ENCODE measurements around the gene OVOL1.

The OVOL1 gene

GRCh38 chr11:65780770-65781151 is 6.1 kb upstream of the OVOL1 start, which contains the start of gene AP5B1:
Gene AP5B1, minus strand, starts transcription at chr11:65780976. Its CDS starts 385 bp downstream, at chr11:65780591.
- no peaks in the 10 kb centered on the region for H3K4me1 ChIP-seq (ENCODE audit: insufficient read depth, low read length)
- peaks cover 3% of the 10 kb centered on the region for H3K36me3 ChIP-seq (ENCODE audit: insufficient read depth, low read length)
- H3K4me3 ChIP-seq (ENCODE audit: low read length) = peak within 1 kb of the TSS; percentile 49
- H2AFZ ChIP-seq (ENCODE audit: low read depth, low read length) = peak within 1 kb of the TSS; percentile 94
- H3K27me3 ChIP-seq (ENCODE audit: insufficient read depth, low read length) = peaks cover 33% of the 10 kb centered on the region
- H3K9me3 ChIP-seq (ENCODE audit: low read length) = no peaks in the 10 kb centered on the region

- Histone ChIP-seq H3K9me3 (ENCODE audit: low read length) (no peaks in the 10 kb centered on the region), H2AFZ (ENCODE audit: low read depth, low read length) (peak overlapping the region; percentile 48), H3K36me3 (ENCODE audit: insufficient read depth, low read length) (peaks cover 3% of the 10 kb centered on the region), H3K4me3 (ENCODE audit: low read length) (peak overlapping the region; percentile 49), H3K27me3 (ENCODE audit: insufficient read depth, low read length) (peaks cover 39% of the 10 kb centered on the region), H3K4me1 (ENCODE audit: insufficient read depth, low read length) (no peaks in the 10 kb centered on the region)
Observed at GRCh38 chr11:65781152-65781961, 5.5 kb upstream of the OVOL1 start.

GRCh38 chr11:65781962-65782815 is 4.7 kb upstream of the OVOL1 start:
- peaks cover 1% of the 10 kb centered on the region for H3K36me3 ChIP-seq (ENCODE audit: insufficient read depth, low read length)
- H3K4me3 ChIP-seq (ENCODE audit: low read length) = no peak overlapping the region
- no peaks in the 10 kb centered on the region for H3K9me3 ChIP-seq (ENCODE audit: low read length)
- H2AFZ ChIP-seq (ENCODE audit: low read depth, low read length) = no peak overlapping the region
- H3K4me1 ChIP-seq (ENCODE audit: insufficient read depth, low read length) = no peaks in the 10 kb centered on the region
- peaks cover 46% of the 10 kb centered on the region for H3K27me3 ChIP-seq (ENCODE audit: insufficient read depth, low read length)

GRCh38 chr11:65782816-65783228 is 4.0 kb upstream of the OVOL1 start:
- Histone ChIP-seq H3K36me3 (ENCODE audit: insufficient read depth, low read length) (no peaks in the 10 kb centered on the region), H3K4me1 (ENCODE audit: insufficient read depth, low read length) (no peaks in the 10 kb centered on the region), H3K27me3 (ENCODE audit: insufficient read depth, low read length) (peaks cover 51% of the 10 kb centered on the region), H3K9me3 (ENCODE audit: low read length) (no peaks in the 10 kb centered on the region), H2AFZ (ENCODE audit: low read depth, low read length) (no peak overlapping the region), H3K4me3 (ENCODE audit: low read length) (no peak overlapping the region)

- Histone ChIP-seq H3K4me1 (ENCODE audit: insufficient read depth, low read length) (no peaks in the 10 kb centered on the region), H3K36me3 (ENCODE audit: insufficient read depth, low read length) (no peaks in the 10 kb centered on the region), H2AFZ (ENCODE audit: low read depth, low read length) (no peak overlapping the region), H3K4me3 (ENCODE audit: low read length) (no peak overlapping the region), H3K27me3 (ENCODE audit: insufficient read depth, low read length) (peaks cover 76% of the 10 kb centered on the region), H3K9me3 (ENCODE audit: low read length) (no peaks in the 10 kb centered on the region)
Observed at GRCh38 chr11:65785319-65786007, 1.4 kb upstream of the OVOL1 start.

GRCh38 chr11:65786008-65786785 is 666 bp upstream of the OVOL1 start:
- no peak overlapping the region for H3K4me3 ChIP-seq (ENCODE audit: low read length)
- no peaks in the 10 kb centered on the region for H3K9me3 ChIP-seq (ENCODE audit: low read length)
- H3K36me3 ChIP-seq (ENCODE audit: insufficient read depth, low read length) = no peaks in the 10 kb centered on the region
- peaks cover 83% of the 10 kb centered on the region for H3K27me3 ChIP-seq (ENCODE audit: insufficient read depth, low read length)
- no peak overlapping the region for H2AFZ ChIP-seq (ENCODE audit: low read depth, low read length)
- no peaks in the 10 kb centered on the region for H3K4me1 ChIP-seq (ENCODE audit: insufficient read depth, low read length)

GRCh38 chr11:65787649-65788622 is 1.1 kb downstream of the OVOL1 start:
- no peaks in the 10 kb centered on the region for H3K9me3 ChIP-seq (ENCODE audit: low read length)
- no peak overlapping the region for H2AFZ ChIP-seq (ENCODE audit: low read depth, low read length)
- no peaks in the 10 kb centered on the region for H3K36me3 ChIP-seq (ENCODE audit: insufficient read depth, low read length)
- no peak overlapping the region for H3K4me3 ChIP-seq (ENCODE audit: low read length)
- H3K27me3 ChIP-seq (ENCODE audit: insufficient read depth, low read length) = peaks cover 89% of the 10 kb centered on the region
- H3K4me1 ChIP-seq (ENCODE audit: insufficient read depth, low read length) = no peaks in the 10 kb centered on the region

GRCh38 chr11:65788821-65789220 is 2.0 kb downstream of the OVOL1 start:
- H3K9me3 ChIP-seq (ENCODE audit: low read length) = no peaks in the 10 kb centered on the region
- H3K4me1 ChIP-seq (ENCODE audit: insufficient read depth, low read length) = no peaks in the 10 kb centered on the region
- no peak overlapping the region for H2AFZ ChIP-seq (ENCODE audit: low read depth, low read length)
- H3K4me3 ChIP-seq (ENCODE audit: low read length) = no peak overlapping the region
- H3K27me3 ChIP-seq (ENCODE audit: insufficient read depth, low read length) = peaks cover 94% of the 10 kb centered on the region
- H3K36me3 ChIP-seq (ENCODE audit: insufficient read depth, low read length) = no peaks in the 10 kb centered on the region

- Histone ChIP-seq H3K4me3 (ENCODE audit: low read length) (no peak overlapping the region), H3K9me3 (ENCODE audit: low read length) (no peaks in the 10 kb centered on the region), H3K27me3 (ENCODE audit: insufficient read depth, low read length) (peaks cover 94% of the 10 kb centered on the region), H2AFZ (ENCODE audit: low read depth, low read length) (no peak overlapping the region), H3K4me1 (ENCODE audit: insufficient read depth, low read length) (no peaks in the 10 kb centered on the region), H3K36me3 (ENCODE audit: insufficient read depth, low read length) (no peaks in the 10 kb centered on the region)
Observed at GRCh38 chr11:65789230-65790103, 2.6 kb downstream of the OVOL1 start.

GRCh38 chr11:65790104-65790901 is 3.4 kb downstream of the OVOL1 start:
- H3K36me3 ChIP-seq (ENCODE audit: insufficient read depth, low read length) = no peaks in the 10 kb centered on the region
- H3K4me3 ChIP-seq (ENCODE audit: low read length) = no peak overlapping the region
- H2AFZ ChIP-seq (ENCODE audit: low read depth, low read length) = no peak overlapping the region
- H3K9me3 ChIP-seq (ENCODE audit: low read length) = no peaks in the 10 kb centered on the region
- no peaks in the 10 kb centered on the region for H3K4me1 ChIP-seq (ENCODE audit: insufficient read depth, low read length)
- peaks cover 95% of the 10 kb centered on the region for H3K27me3 ChIP-seq (ENCODE audit: insufficient read depth, low read length)

Measured in neuron (in vitro differentiated cells).